Activated CD8-positive, alpha-beta T cell treated with anti-CD3 and anti-CD28 coated beads for 36 hours (primary cell): ENCODE results near the gene SIDT1. TPM values are rescaled to one million over a fixed set of nuclear protein-coding genes. Genes with fewer than 3 reads are reported as not detected.

Experiments
- ATAC-seq: fragments of 200-7000 bp; cut with Tn5 transposase; one replicate; pipeline ENCODE4 v1.10.0; 2021; ENCODE audit warnings: mild to moderate bottlenecking, moderate library complexity
- CTCF ChIA-PET: fragments of 350-600 bp; sonication (Branson Sonifier 250); formaldehyde crosslinking; loops from one replicate; lab custom pipeline; 2021; ENCODE audit warnings: antibody characterized with exemption; lab: Charles Lee
- POLR2A ChIA-PET: fragments of 350-600 bp; sonication (Branson Sonifier 250); formaldehyde crosslinking; loops from one replicate; lab custom pipeline; 2021; ENCODE audit warnings: antibody characterized with exemption; lab: Charles Lee
- DNase-seq: peaks from one replicate; pipeline ENCODE4 v3.0.0-alpha.2; 2020
- H3K27ac Mint-ChIP-seq: one replicate; pipeline ENCODE4 v1.8.0; 2021; ENCODE audit warnings: mild to moderate bottlenecking, mixed read lengths
- H3K27me3 Mint-ChIP-seq: one replicate; pipeline ENCODE4 v1.8.0; 2021; ENCODE audit warnings: mixed read lengths
- H3K36me3 Mint-ChIP-seq: one replicate; pipeline ENCODE4 v1.8.0; 2021; ENCODE audit warnings: low read depth, mixed read lengths
- H3K4me1 Mint-ChIP-seq: one replicate; pipeline ENCODE4 v1.8.0; 2021; ENCODE audit warnings: low read depth, mixed read lengths
- H3K4me3 Mint-ChIP-seq: one replicate; pipeline ENCODE4 v1.8.0; 2021; ENCODE audit warnings: mild to moderate bottlenecking, moderate library complexity, mixed read lengths
- H3K9me3 Mint-ChIP-seq: one replicate; pipeline ENCODE4 v1.8.0; 2021; ENCODE audit warnings: mixed read lengths
- CTCF ChIP-seq: fragments of 200-600 bp; IDR thresholded peaks from one replicate; pipeline ENCODE4 v1.8.0; 2022; ENCODE audit warnings: antibody characterized with exemption, mild to moderate bottlenecking
- intact Hi-C: fragments of 100-400 bp; cut with micrococcal nuclease; formaldehyde crosslinking; loops from one replicate; pipeline ENCODE4 v1.10.0; 2022
- total RNA-seq, 2 experiments: library from RNA; stranded (reverse); gene quantifications; one replicate each; pipeline ENCODE4 v1.2.3, GENCODE V29; 2021

The SIDT1 gene
- total RNA-seq, 2 experiments from 2014 or later = 21.0 to 24.0 TPM

GRCh38 chr3:113541519-113541918 lies 9.2 kb downstream of the SIDT1 start:
- no peak for DNase-seq
- ATAC-seq = no peak
- H3K4me1 Mint-ChIP-seq = peaks cover 46% of the 10 kb centered on the region
- H3K9me3 Mint-ChIP-seq = peaks cover 4% of the 10 kb centered on the region
- peaks cover 49% of the 10 kb centered on the region for H3K36me3 Mint-ChIP-seq
- TF ChIP-seq CTCF = no peak
- ChIA-PET POLR2A (interaction anchor here (1.3 to 1.6 kb wide), 2 partner anchors 8 to 11 kb away, joined by 3 to 4 read pairs; no protein-coding TSS in a partner anchor), CTCF (interaction anchor here (0.8 kb wide), 1 partner anchor 36 kb away, joined by 3 read pairs; no protein-coding TSS in a partner anchor)
- no peak overlapping the region for H3K4me3 Mint-ChIP-seq
- intact Hi-C loops = no loop called here
- H3K27me3 Mint-ChIP-seq = no peaks in the 10 kb centered on the region
- H3K27ac Mint-ChIP-seq = no peak overlapping the region

- Mint-ChIP-seq H3K4me3 (peak overlapping the region; percentile 14), H3K27ac (peak overlapping the region; percentile 37), H3K4me1 (peaks cover 44% of the 10 kb centered on the region), H3K9me3 (peaks cover 4% of the 10 kb centered on the region), H3K36me3 (peaks cover 39% of the 10 kb centered on the region), H3K27me3 (no peaks in the 10 kb centered on the region)
- ATAC-seq (no peak), DNase-seq (no peak)
- CTCF ChIA-PET = interaction anchor here (2.1 to 2.4 kb wide), 2 partner anchors 8 to 52 kb away, joined by 7 to 12 read pairs; no protein-coding TSS in a partner anchor
- no peak for TF ChIP-seq CTCF
- intact Hi-C loops = no loop called here
- POLR2A ChIA-PET = no interaction called here
These were observed 13.2 kb downstream of the SIDT1 start for GRCh38 chr3:113545594-113545993.

- Mint-ChIP-seq H3K27me3 (no peaks in the 10 kb centered on the region), H3K27ac (peak overlapping the region; percentile 82), H3K4me1 (peaks cover 47% of the 10 kb centered on the region), H3K36me3 (peaks cover 33% of the 10 kb centered on the region), H3K9me3 (peaks cover 4% of the 10 kb centered on the region), H3K4me3 (peak overlapping the region; percentile 62)
- intact Hi-C loops = no loop called here
- POLR2A ChIA-PET = no interaction called here
- no peak for TF ChIP-seq CTCF
- CTCF ChIA-PET = interaction anchor here (1.0 to 2.4 kb wide), 8 partner anchors 9 to 53 kb away, joined by 3 to 12 read pairs (median 4); partner anchors contain the start of gene SPICE1
- ATAC-seq = peak; percentile 42
- no peak for DNase-seq
These were observed 14.1 kb downstream of the SIDT1 start for GRCh38 chr3:113546414-113546893.

GRCh38 chr3:113548501-113548900 lies 16.1 kb downstream of the SIDT1 start:
- intact Hi-C loops = no loop called here
- no peaks in the 10 kb centered on the region for H3K27me3 Mint-ChIP-seq
- H3K9me3 Mint-ChIP-seq = no peaks in the 10 kb centered on the region
- no peak overlapping the region for H3K4me3 Mint-ChIP-seq
- peaks cover 16% of the 10 kb centered on the region for H3K36me3 Mint-ChIP-seq
- no peak for TF ChIP-seq CTCF
- CTCF ChIA-PET = interaction anchor here (1.3 kb wide), 1 partner anchor 29 kb away, joined by 4 read pairs; no protein-coding TSS in a partner anchor
- no peak overlapping the region for H3K27ac Mint-ChIP-seq
- ATAC-seq (no peak), DNase-seq (no peak)
- POLR2A ChIA-PET = no interaction called here
- H3K4me1 Mint-ChIP-seq = peaks cover 50% of the 10 kb centered on the region

GRCh38 chr3:113551820-113552219 lies 19.5 kb downstream of the SIDT1 start:
- Mint-ChIP-seq H3K27me3 (no peaks in the 10 kb centered on the region), H3K27ac (no peak overlapping the region), H3K36me3 (peaks cover 12% of the 10 kb centered on the region), H3K9me3 (no peaks in the 10 kb centered on the region), H3K4me1 (peaks cover 37% of the 10 kb centered on the region), H3K4me3 (no peak overlapping the region)
- DNase-seq (no peak), ATAC-seq (no peak)
- no peak for TF ChIP-seq CTCF
- POLR2A ChIA-PET = interaction anchor here (1.2 kb wide), 1 partner anchor 10 kb away, joined by 3 read pairs; no protein-coding TSS in a partner anchor
- CTCF ChIA-PET = interaction anchor here (1.0 to 2.9 kb wide), 4 partner anchors 40 to 59 kb away, joined by 3 to 14 read pairs (median 10); no protein-coding TSS in a partner anchor
- intact Hi-C loops = loop anchor here (2.0 kb wide), 1 partner anchor 57 kb away; no protein-coding TSS in a partner anchor
